ENCODE data around the gene TAF1A.

GRCh38 chr1:222583079-222583478, 6.7 kb downstream of the TAF1A start:
- TF ChIP-seq, protein P1, sequence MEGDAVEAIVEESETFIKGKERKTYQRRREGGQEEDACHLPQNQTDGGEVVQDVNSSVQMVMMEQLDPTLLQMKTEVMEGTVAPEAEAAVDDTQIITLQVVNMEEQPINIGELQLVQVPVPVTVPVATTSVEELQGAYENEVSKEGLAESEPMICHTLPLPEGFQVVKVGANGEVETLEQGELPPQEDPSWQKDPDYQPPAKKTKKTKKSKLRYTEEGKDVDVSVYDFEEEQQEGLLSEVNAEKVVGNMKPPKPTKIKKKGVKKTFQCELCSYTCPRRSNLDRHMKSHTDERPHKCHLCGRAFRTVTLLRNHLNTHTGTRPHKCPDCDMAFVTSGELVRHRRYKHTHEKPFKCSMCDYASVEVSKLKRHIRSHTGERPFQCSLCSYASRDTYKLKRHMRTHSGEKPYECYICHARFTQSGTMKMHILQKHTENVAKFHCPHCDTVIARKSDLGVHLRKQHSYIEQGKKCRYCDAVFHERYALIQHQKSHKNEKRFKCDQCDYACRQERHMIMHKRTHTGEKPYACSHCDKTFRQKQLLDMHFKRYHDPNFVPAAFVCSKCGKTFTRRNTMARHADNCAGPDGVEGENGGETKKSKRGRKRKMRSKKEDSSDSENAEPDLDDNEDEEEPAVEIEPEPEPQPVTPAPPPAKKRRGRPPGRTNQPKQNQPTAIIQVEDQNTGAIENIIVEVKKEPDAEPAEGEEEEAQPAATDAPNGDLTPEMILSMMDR (IDR thresholded peaks at IDR 0.05 in 2 of 3, conservative IDR thresholded peaks at IDR 0.05 in 1 of 3; ENCODE audit: control insufficient read depth in 2 of 3, extremely low read depth in 1 of 3, insufficient read depth in 1 of 3, low read depth in 3 of 3, low read length in 3 of 3) = no peak
- TF ChIP-seq RCOR1 (conservative IDR thresholded peaks at IDR 0.05; ENCODE audit: low read depth, low read length) = no peak
- no peak for TF ChIP-seq SPI1 (IDR thresholded peaks at IDR 0.05; ENCODE audit: borderline replicate concordance, insufficient read depth, low read depth, low read length)
- no peak for TF ChIP-seq HCFC1 (IDR thresholded peaks at IDR 0.05; ENCODE audit: low read length)
- TF ChIP-seq EGR1 (IDR thresholded peaks at IDR 0.05; ENCODE audit: borderline replicate concordance in 1 of 2, low read depth in 2 of 2, low read length in 2 of 2) = no peak
- no peak for TF ChIP-seq CEBPB (IDR thresholded peaks at IDR 0.05; ENCODE audit: borderline replicate concordance in 1 of 2, low read depth in 2 of 2, low read length in 2 of 2)
- TF ChIP-seq TARDBP (IDR thresholded peaks at IDR 0.05; ENCODE audit: borderline replicate concordance) = no peak
- TF ChIP-seq ZBED1 (IDR thresholded peaks at IDR 0.05; ENCODE audit: borderline replicate concordance) = no peak
- no peak for TF ChIP-seq ZNF24 (IDR thresholded peaks at IDR 0.05)
- no peak for TF ChIP-seq TAF1 (IDR thresholded peaks at IDR 0.05; ENCODE audit: borderline replicate concordance, low read depth, low read length)

Data from GM12878 (cell line).